MCF 10A (cell line): Measurements from ENCODE around the gene ARFGEF3. TPM values are rescaled to one million over a fixed set of nuclear protein-coding genes. Genes with fewer than 3 reads are reported as not detected.
A peak's percentile ranks its signal among the peaks of the same experiment; 100 is the strongest.

ENCODE experiments used
- BruUV-seq: library from RNA; stranded (reverse); fragments of 400-500 nt; replicated peaks from 2 replicates; lab custom pipeline; 2021; lab: Mats Ljungman, UMichigan
- CTCF ChIA-PET: fragments of 300-600 bp; sonication (Branson Sonifier 250); formaldehyde crosslinking; extraction: SDS; loops from one replicate; lab custom pipeline; 2021; ENCODE audit warnings: antibody characterized with exemption, inconsistent platforms; lab: Yijun Ruan, JAX
- POLR2A ChIA-PET: fragments of 300-600, 350-650 bp; sonication (Branson Sonifier 250); formaldehyde crosslinking; extraction: SDS; loops from one replicate; lab custom pipeline; 2020; ENCODE audit warnings: antibody characterized with exemption, inconsistent platforms; lab: Yijun Ruan, JAX
- DNase-seq: peaks from one replicate; pipeline ENCODE4 v3.0.0-alpha.2; 2018; ENCODE audit not compliant: unreplicated experiment
- H3K27ac Mint-ChIP-seq: one replicate; pipeline ENCODE4 v1.8.0; 2022; ENCODE audit warnings: mild to moderate bottlenecking, low read depth, mixed read lengths; ENCODE audit not compliant: unreplicated experiment
- H3K27me3 Mint-ChIP-seq: one replicate; pipeline ENCODE4 v1.8.0; 2022; ENCODE audit warnings: mixed read lengths; ENCODE audit not compliant: insufficient read depth, unreplicated experiment
- H3K36me3 Mint-ChIP-seq: one replicate; pipeline ENCODE4 v1.8.0; 2022; ENCODE audit warnings: mild to moderate bottlenecking, moderate library complexity, mixed read lengths; ENCODE audit not compliant: insufficient read depth, unreplicated experiment
- H3K4me1 Mint-ChIP-seq: one replicate; pipeline ENCODE4 v1.8.0; 2022; ENCODE audit warnings: mixed read lengths; ENCODE audit not compliant: insufficient read depth, unreplicated experiment
- H3K4me3 Mint-ChIP-seq: one replicate; pipeline ENCODE4 v1.8.0; 2022; ENCODE audit warnings: mild to moderate bottlenecking, moderate library complexity, mixed read lengths; ENCODE audit not compliant: unreplicated experiment
- H3K9me3 Mint-ChIP-seq: one replicate; pipeline ENCODE4 v1.8.0; 2022; ENCODE audit warnings: mixed read lengths; ENCODE audit not compliant: unreplicated experiment
- intact Hi-C: fragments of 100-400 bp; cut with micrococcal nuclease; formaldehyde crosslinking; loops from 2 replicates; pipeline ENCODE4 v1.14.1; 2022
- total RNA-seq: library from RNA; stranded (reverse); gene quantifications from 2 replicates; pipeline ENCODE4 v1.2.3, GENCODE V29; 2022
- TF ChIP-seq, protein P1 (sequence below): fragments of 200-600 bp; IDR thresholded peaks from one replicate; pipeline ENCODE4 v1.8.0; 2022; ENCODE audit warnings: antibody characterized with exemption, mild to moderate bottlenecking; ENCODE audit not compliant: unreplicated experiment

ARFGEF3 gene
- total RNA-seq, 1 experiment from 2014 or later, result 3.4 TPM

DNA sequence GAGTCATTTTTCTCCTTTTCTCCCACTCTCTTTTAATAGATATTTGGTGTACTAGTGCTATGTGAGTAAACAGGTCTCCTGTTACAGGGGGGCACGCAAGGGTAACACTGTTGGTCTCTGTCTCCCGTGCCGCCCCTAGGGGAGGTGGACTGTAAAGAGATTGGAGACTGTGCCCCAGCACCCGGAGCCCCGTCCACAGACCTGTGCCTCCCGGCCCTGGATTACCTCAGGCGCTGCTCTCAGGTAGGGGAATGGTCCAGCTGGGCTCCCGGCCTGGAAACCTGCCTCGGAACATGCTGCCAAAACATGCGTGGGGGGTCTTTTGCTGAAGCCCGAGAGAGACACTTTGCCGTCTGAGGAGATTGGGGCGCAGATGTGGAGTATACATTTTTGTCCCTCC, 149.5 kb downstream of the ARFGEF3 start:
- DNase-seq, result no peak
- ChIA-PET POLR2A (no interaction called here), CTCF (interaction anchor here (0.6 kb wide), 1 partner anchor 66 kb away, joined by 6 read pairs; no protein-coding TSS in a partner anchor)
- H3K4me3 Mint-ChIP-seq, result no peak overlapping the region
- TF ChIP-seq, protein P1, sequence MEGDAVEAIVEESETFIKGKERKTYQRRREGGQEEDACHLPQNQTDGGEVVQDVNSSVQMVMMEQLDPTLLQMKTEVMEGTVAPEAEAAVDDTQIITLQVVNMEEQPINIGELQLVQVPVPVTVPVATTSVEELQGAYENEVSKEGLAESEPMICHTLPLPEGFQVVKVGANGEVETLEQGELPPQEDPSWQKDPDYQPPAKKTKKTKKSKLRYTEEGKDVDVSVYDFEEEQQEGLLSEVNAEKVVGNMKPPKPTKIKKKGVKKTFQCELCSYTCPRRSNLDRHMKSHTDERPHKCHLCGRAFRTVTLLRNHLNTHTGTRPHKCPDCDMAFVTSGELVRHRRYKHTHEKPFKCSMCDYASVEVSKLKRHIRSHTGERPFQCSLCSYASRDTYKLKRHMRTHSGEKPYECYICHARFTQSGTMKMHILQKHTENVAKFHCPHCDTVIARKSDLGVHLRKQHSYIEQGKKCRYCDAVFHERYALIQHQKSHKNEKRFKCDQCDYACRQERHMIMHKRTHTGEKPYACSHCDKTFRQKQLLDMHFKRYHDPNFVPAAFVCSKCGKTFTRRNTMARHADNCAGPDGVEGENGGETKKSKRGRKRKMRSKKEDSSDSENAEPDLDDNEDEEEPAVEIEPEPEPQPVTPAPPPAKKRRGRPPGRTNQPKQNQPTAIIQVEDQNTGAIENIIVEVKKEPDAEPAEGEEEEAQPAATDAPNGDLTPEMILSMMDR, result no peak
- H3K9me3 Mint-ChIP-seq, result no peaks in the 10 kb centered on the region
- no TSS peak for BruUV-seq
- intact Hi-C loops, result no loop called here
- no peaks in the 10 kb centered on the region for H3K4me1 Mint-ChIP-seq
- no peak overlapping the region for H3K27ac Mint-ChIP-seq
- no peaks in the 10 kb centered on the region for H3K27me3 Mint-ChIP-seq
- no peaks in the 10 kb centered on the region for H3K36me3 Mint-ChIP-seq

DNA sequence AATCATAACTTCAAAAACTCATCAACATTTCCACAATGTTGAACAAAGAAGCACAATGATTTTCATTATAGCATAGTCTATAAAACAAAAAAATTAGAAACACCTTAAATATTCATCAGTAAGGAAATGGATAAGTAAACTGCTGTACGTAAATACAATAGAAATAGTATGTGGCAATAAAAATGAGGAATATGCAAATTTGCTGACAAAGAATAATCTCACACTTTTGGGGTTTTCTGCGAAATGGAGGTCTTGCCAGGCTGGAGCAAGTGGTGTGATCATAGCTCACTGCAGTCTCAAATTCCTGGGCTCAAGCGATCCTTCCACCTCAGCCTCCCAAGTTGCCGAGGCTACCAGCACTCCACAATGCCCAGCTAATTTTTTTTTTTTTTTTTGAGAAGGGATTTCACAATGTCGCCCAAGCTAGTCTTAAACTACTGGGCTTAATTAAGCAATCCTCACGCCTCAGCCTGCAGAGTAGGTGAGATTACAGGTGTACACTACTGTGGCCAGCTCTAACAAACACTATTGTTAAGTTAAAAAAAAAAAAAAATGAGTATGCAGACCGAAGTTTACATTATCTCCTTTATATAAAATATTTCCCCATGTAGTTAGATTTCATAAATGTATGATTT, 157.1 kb downstream of the ARFGEF3 start:
- DNase-seq, result peak; percentile 30
- CTCF ChIA-PET, result interaction anchor here (0.6 to 0.7 kb wide), 3 partner anchors 31 to 177 kb away, joined by 4 to 5 read pairs (median 4); no protein-coding TSS in a partner anchor
- intact Hi-C loops, result no loop called here
- POLR2A ChIA-PET, result interaction anchor here (0.8 to 1.7 kb wide), 2 partner anchors 9 to 13 kb away, joined by 3 read pairs; no protein-coding TSS in a partner anchor
- Mint-ChIP-seq H3K4me1 (no peaks in the 10 kb centered on the region), H3K27me3 (no peaks in the 10 kb centered on the region), H3K36me3 (no peaks in the 10 kb centered on the region), H3K27ac (no peak overlapping the region), H3K4me3 (no peak overlapping the region), H3K9me3 (peaks cover 6% of the 10 kb centered on the region)
- BruUV-seq, result no TSS peak
- TF ChIP-seq, protein P1, result no peak

DNA sequence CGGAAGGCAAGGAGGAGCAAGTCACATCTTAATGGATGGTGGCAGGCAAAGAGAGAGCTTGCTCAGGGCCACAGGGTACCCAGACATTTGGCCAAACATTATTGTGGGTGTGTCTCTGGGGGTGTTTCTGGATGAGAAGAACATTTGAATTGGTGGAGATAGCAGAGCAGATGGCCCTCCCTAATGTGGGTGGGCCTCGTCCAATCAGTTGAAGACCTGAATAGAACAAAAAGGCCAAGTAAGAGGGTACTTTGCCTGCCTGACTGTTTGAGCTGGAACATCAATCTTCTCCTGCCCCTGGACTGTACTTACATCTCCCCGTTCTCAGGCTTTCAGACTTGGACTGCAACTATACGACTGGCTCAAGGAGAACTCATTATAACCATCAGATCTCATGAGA, 160.2 kb downstream of the ARFGEF3 start:
- H3K9me3 Mint-ChIP-seq, result peaks cover 6% of the 10 kb centered on the region
- BruUV-seq, result no TSS peak
- no peaks in the 10 kb centered on the region for H3K27me3 Mint-ChIP-seq
- DNase-seq, result no peak
- H3K4me3 Mint-ChIP-seq, result no peak overlapping the region
- intact Hi-C loops, result no loop called here
- H3K4me1 Mint-ChIP-seq, result no peaks in the 10 kb centered on the region
- ChIA-PET POLR2A (no interaction called here), CTCF (no interaction called here)
- TF ChIP-seq, protein P1, result no peak
- no peaks in the 10 kb centered on the region for H3K36me3 Mint-ChIP-seq
- H3K27ac Mint-ChIP-seq, result no peak overlapping the region

DNA sequence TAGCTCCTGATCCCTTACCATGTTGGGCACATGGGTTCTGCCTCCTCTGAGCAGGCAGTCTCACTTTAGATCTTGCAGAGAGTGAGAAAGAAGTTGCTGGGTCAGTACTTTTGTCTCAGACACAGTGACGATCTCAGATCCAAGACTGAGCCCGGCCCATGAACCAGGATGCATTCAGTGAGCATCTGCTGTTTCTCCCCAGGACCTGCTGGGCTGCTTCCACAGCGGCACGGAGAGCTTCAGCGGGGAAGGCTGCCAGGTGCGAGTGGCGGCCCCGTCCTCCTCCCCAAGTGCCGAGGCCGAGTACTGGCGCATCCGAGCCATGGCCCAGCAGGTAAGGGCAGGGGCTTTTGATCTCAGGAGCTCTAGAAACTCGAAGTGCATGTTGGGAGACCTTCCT, 162.1 kb downstream of the ARFGEF3 start:
- ChIA-PET POLR2A (no interaction called here), CTCF (no interaction called here)
- Mint-ChIP-seq H3K4me1 (no peaks in the 10 kb centered on the region), H3K36me3 (no peaks in the 10 kb centered on the region), H3K27ac (no peak overlapping the region), H3K9me3 (peaks cover 6% of the 10 kb centered on the region), H3K27me3 (no peaks in the 10 kb centered on the region), H3K4me3 (no peak overlapping the region)
- no TSS peak for BruUV-seq
- intact Hi-C loops, result no loop called here
- no peak for DNase-seq
- TF ChIP-seq, protein P1, result no peak
